Measurements from ENCODE around the gene CTSF. TPM values are rescaled to one million over a fixed set of nuclear protein-coding genes. Genes with fewer than 3 reads are reported as not detected.

The CTSF gene
- total and polyA plus RNA-seq, 3 donors from 2014 or later, result 125 to 242 (median 164) TPM

- Histone ChIP-seq H3K27ac (no peak overlapping the region), H3K9me3 (no peaks in the 10 kb centered on the region), H3K4me1 (no peaks in the 10 kb centered on the region), H3K4me3 (no peak overlapping the region), H3K36me3 (ENCODE audit: low read depth, missing control alignments) (no peaks in the 10 kb centered on the region), H3K27me3 (no peaks in the 10 kb centered on the region)
- 90 to 93% methylated on average over 10 of the region's 10 CpGs for WGBS, 2 donors
- DNase-seq, result no peak
- intact Hi-C loops (cut with DNase I; ENCODE audit: low total_unique reads), result no loop called here
- TF ChIP-seq POLR2A (IDR thresholded peaks at IDR 0.05), result no peak
- TF ChIP-seq, protein P1, sequence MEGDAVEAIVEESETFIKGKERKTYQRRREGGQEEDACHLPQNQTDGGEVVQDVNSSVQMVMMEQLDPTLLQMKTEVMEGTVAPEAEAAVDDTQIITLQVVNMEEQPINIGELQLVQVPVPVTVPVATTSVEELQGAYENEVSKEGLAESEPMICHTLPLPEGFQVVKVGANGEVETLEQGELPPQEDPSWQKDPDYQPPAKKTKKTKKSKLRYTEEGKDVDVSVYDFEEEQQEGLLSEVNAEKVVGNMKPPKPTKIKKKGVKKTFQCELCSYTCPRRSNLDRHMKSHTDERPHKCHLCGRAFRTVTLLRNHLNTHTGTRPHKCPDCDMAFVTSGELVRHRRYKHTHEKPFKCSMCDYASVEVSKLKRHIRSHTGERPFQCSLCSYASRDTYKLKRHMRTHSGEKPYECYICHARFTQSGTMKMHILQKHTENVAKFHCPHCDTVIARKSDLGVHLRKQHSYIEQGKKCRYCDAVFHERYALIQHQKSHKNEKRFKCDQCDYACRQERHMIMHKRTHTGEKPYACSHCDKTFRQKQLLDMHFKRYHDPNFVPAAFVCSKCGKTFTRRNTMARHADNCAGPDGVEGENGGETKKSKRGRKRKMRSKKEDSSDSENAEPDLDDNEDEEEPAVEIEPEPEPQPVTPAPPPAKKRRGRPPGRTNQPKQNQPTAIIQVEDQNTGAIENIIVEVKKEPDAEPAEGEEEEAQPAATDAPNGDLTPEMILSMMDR (IDR thresholded peaks at IDR 0.05), result no peak
These were observed 43.9 kb downstream of the CTSF start for GRCh38 chr11:66524304-66525040.

GRCh38 chr11:66523611-66524010 lies 44.8 kb downstream of the CTSF start:
- TF ChIP-seq, protein P1 (IDR thresholded peaks at IDR 0.05), result no peak
- no peak for TF ChIP-seq POLR2A (IDR thresholded peaks at IDR 0.05)
- Histone ChIP-seq H3K27ac (no peak overlapping the region), H3K4me1 (no peaks in the 10 kb centered on the region), H3K27me3 (no peaks in the 10 kb centered on the region), H3K36me3 (ENCODE audit: low read depth, missing control alignments) (no peaks in the 10 kb centered on the region), H3K4me3 (no peak overlapping the region), H3K9me3 (no peaks in the 10 kb centered on the region)
- 84 to 88% methylated on average over 11 of the region's 11 CpGs for WGBS, 2 donors
- no peak for DNase-seq
- intact Hi-C loops (cut with DNase I; ENCODE audit: low total_unique reads), result no loop called here

Small RNAs within 50 kb of the gene (small RNA-seq; reads per million reads assigned to genes)
- 0 reads per million in 2 donors for gene RNU4-39P

Other genes starting within 250 kb of the CTSF start
- 1 to 10 TPM; 8.2 to 8.5 TPM for gene RIN1, start 232.2 kb downstream of the CTSF start, total RNA-seq
- gene RIN1, start 232.2 kb downstream of the CTSF start, polyA plus RNA-seq (ENCODE audit: insufficient read depth, low read depth, low replicate concordance), result 4.7 TPM
- gene BRMS1, start 223.5 kb downstream of the CTSF start, total RNA-seq, result 10 to 100 TPM; 55.5 to 59.4 TPM
- gene BRMS1, start 223.5 kb downstream of the CTSF start, polyA plus RNA-seq (ENCODE audit: insufficient read depth, low read depth, low replicate concordance), result 67.5 TPM
- 10 to 100 TPM; 28.2 to 45.1 TPM for gene B4GAT1, start 221.0 kb downstream of the CTSF start, total RNA-seq
- gene B4GAT1, start 221.0 kb downstream of the CTSF start, polyA plus RNA-seq (ENCODE audit: insufficient read depth, low read depth, low replicate concordance), result 23.2 TPM
- 1 to 10 TPM; 1.6 to 3.1 TPM for gene SLC29A2, start 196.8 kb downstream of the CTSF start, total RNA-seq
- gene SLC29A2, start 196.8 kb downstream of the CTSF start, polyA plus RNA-seq (ENCODE audit: insufficient read depth, low read depth, low replicate concordance), result 1.2 TPM
- 1 to 10 TPM in 1 of 2 donors, under 1 TPM in 1; 0.50 to 1.4 TPM for gene NPAS4, start 147.6 kb downstream of the CTSF start, total RNA-seq
- 0.09 TPM for gene NPAS4, start 147.6 kb downstream of the CTSF start, polyA plus RNA-seq (ENCODE audit: insufficient read depth, low read depth, low replicate concordance)
- gene MRPL11, start 129.8 kb downstream of the CTSF start, total RNA-seq, result 10 to 100 TPM; 21.2 to 23.7 TPM
- 50.0 TPM for gene MRPL11, start 129.8 kb downstream of the CTSF start, polyA plus RNA-seq (ENCODE audit: insufficient read depth, low read depth, low replicate concordance)
- gene PELI3, start 101.7 kb downstream of the CTSF start, total RNA-seq, result 10 to 100 TPM; 13.0 to 17.7 TPM
- gene PELI3, start 101.7 kb downstream of the CTSF start, polyA plus RNA-seq (ENCODE audit: insufficient read depth, low read depth, low replicate concordance), result 10.2 TPM
- 10 to 100 TPM; 29.3 to 31.0 TPM for gene DPP3, start 88.2 kb downstream of the CTSF start, total RNA-seq
- gene DPP3, start 88.2 kb downstream of the CTSF start, polyA plus RNA-seq (ENCODE audit: insufficient read depth, low read depth, low replicate concordance), result 24.8 TPM
- gene BBS1, start 58.0 kb downstream of the CTSF start, total RNA-seq, result 10 to 100 TPM; 86.1 to 89.3 TPM
- 42.9 TPM for gene BBS1, start 58.0 kb downstream of the CTSF start, polyA plus RNA-seq (ENCODE audit: insufficient read depth, low read depth, low replicate concordance)
- gene ZDHHC24, start 22.6 kb downstream of the CTSF start, total RNA-seq, result 10 to 100 TPM; 20.7 to 23.3 TPM
- 9.2 TPM for gene ZDHHC24, start 22.6 kb downstream of the CTSF start, polyA plus RNA-seq (ENCODE audit: insufficient read depth, low read depth, low replicate concordance)
- 1 to 10 TPM; 1.7 to 4.0 TPM for gene ACTN3, start 21.7 kb downstream of the CTSF start, total RNA-seq
- 6.8 TPM for gene ACTN3, start 21.7 kb downstream of the CTSF start, polyA plus RNA-seq (ENCODE audit: insufficient read depth, low read depth, low replicate concordance)
- gene CCDC87, start 24.5 kb upstream of the CTSF start, total RNA-seq, result 10 to 100 TPM; 14.4 to 26.3 TPM
- gene CCDC87, start 24.5 kb upstream of the CTSF start, polyA plus RNA-seq (ENCODE audit: insufficient read depth, low read depth, low replicate concordance), result 37.2 TPM
- gene CCS, start 24.6 kb upstream of the CTSF start, total RNA-seq, result 10 to 100 TPM; 70.7 to 83.2 TPM
- 67.5 TPM for gene CCS, start 24.6 kb upstream of the CTSF start, polyA plus RNA-seq (ENCODE audit: insufficient read depth, low read depth, low replicate concordance)
- 100 to 1,000 TPM; 146 to 149 TPM for gene RBM14, start 48.0 kb upstream of the CTSF start, total RNA-seq
- gene RBM14, start 48.0 kb upstream of the CTSF start, polyA plus RNA-seq (ENCODE audit: insufficient read depth, low read depth, low replicate concordance), result 85.2 TPM
- 100 to 1,000 TPM in 1 of 2 donors, 10 to 100 TPM in 1; 95.2 to 123 TPM for gene RBM4, start 70.1 kb upstream of the CTSF start, total RNA-seq
- gene RBM4, start 70.1 kb upstream of the CTSF start, polyA plus RNA-seq (ENCODE audit: insufficient read depth, low read depth, low replicate concordance), result 137 TPM
- gene RBM4B, start 109.3 kb upstream of the CTSF start, total RNA-seq, result 10 to 100 TPM; 35.0 to 35.7 TPM
- gene RBM4B, start 109.3 kb upstream of the CTSF start, polyA plus RNA-seq (ENCODE audit: insufficient read depth, low read depth, low replicate concordance), result 35.2 TPM
- gene SPTBN2, start 160.6 kb upstream of the CTSF start, total RNA-seq, result 100 to 1,000 TPM; 116 to 239 TPM
- 159 TPM for gene SPTBN2, start 160.6 kb upstream of the CTSF start, polyA plus RNA-seq (ENCODE audit: insufficient read depth, low read depth, low replicate concordance)